Measurements from ENCODE around the gene CNPY4.

CNPY4 gene

GRCh38 chr7:100158229-100159098 is 39.0 kb downstream of the CNPY4 start, which contains the start of gene TRAPPC14:
Gene TRAPPC14 (minus strand): TSS chr7:100158723. CDS start chr7:100158499, 224 bp downstream.
- H2AFZ ChIP-seq (ENCODE audit: low read depth, low read length) = peak within 1 kb of the TSS; percentile 73
- TF ChIP-seq CTCF (IDR thresholded peaks at IDR 0.05; ENCODE audit: borderline replicate concordance, extremely low read depth, low read length, poor library complexity, severe bottlenecking) = no peak
- TF ChIP-seq EZH2 (IDR thresholded peaks at IDR 0.05; ENCODE audit: borderline replicate concordance, low read depth, low read length, severe bottlenecking) = no peak
- H3K27ac ChIP-seq (ENCODE audit: low read length) = peak within 1 kb of the TSS; percentile 69
- peak within 1 kb of the TSS; percentile 87 to 99 for H3K4me3 ChIP-seq (ENCODE audit: low read depth in 1 of 2, low read length in 2 of 2)
- peaks cover 42% of the 10 kb centered on the region for H3K79me2 ChIP-seq (ENCODE audit: insufficient read depth, low read length)
- H3K9me3 ChIP-seq (ENCODE audit: insufficient read depth, low read length, severe bottlenecking) = no peaks in the 10 kb centered on the region
- H3K27me3 ChIP-seq (ENCODE audit: insufficient read depth, low read length, poor library complexity) = no peaks in the 10 kb centered on the region
- peak within 1 kb of the TSS; percentile 68 for H3K4me2 ChIP-seq (ENCODE audit: insufficient read depth, low read length)
- DNase-seq (peak; percentile 96), ATAC-seq (ENCODE audit: insufficient read depth, low read depth) (peak; percentile 92)
- H3K4me1 ChIP-seq (ENCODE audit: insufficient read depth, low read length) = peaks cover 36% of the 10 kb centered on the region
- peaks cover 27% of the 10 kb centered on the region for H4K20me1 ChIP-seq (ENCODE audit: insufficient read depth, low read length)
- H3K36me3 ChIP-seq (ENCODE audit: insufficient read depth, low read length) = peaks cover 41% of the 10 kb centered on the region
- peak within 1 kb of the TSS; percentile 96 for H3K9ac ChIP-seq (ENCODE audit: low read depth, low read length)

- Histone ChIP-seq H4K20me1 (ENCODE audit: insufficient read depth, low read length) (peaks cover 22% of the 10 kb centered on the region), H3K36me3 (ENCODE audit: insufficient read depth, low read length) (peaks cover 34% of the 10 kb centered on the region), H3K4me2 (ENCODE audit: insufficient read depth, low read length) (peak overlapping the region; percentile 68), H3K9ac (ENCODE audit: low read depth, low read length) (peak overlapping the region; percentile 96), H2AFZ (ENCODE audit: low read depth, low read length) (peak overlapping the region; percentile 73), H3K4me3 (ENCODE audit: low read depth in 1 of 2, low read length in 2 of 2) (peak overlapping the region; percentile 87 to 99; a peak in 3 of 4 replicates), H3K27ac (ENCODE audit: low read length) (peak overlapping the region; percentile 69), H3K9me3 (ENCODE audit: insufficient read depth, low read length, severe bottlenecking) (no peaks in the 10 kb centered on the region), H3K79me2 (ENCODE audit: insufficient read depth, low read length) (peaks cover 42% of the 10 kb centered on the region), H3K4me1 (ENCODE audit: insufficient read depth, low read length) (peaks cover 32% of the 10 kb centered on the region), H3K27me3 (ENCODE audit: insufficient read depth, low read length, poor library complexity) (no peaks in the 10 kb centered on the region)
- TF ChIP-seq EZH2 (IDR thresholded peaks at IDR 0.05; ENCODE audit: borderline replicate concordance, low read depth, low read length, severe bottlenecking) (no peak), CTCF (IDR thresholded peaks at IDR 0.05; ENCODE audit: borderline replicate concordance, extremely low read depth, low read length, poor library complexity, severe bottlenecking) (no peak)
- DNase-seq = no peak
- ATAC-seq (ENCODE audit: insufficient read depth, low read depth) = no peak
These were observed 39.7 kb downstream of the CNPY4 start for GRCh38 chr7:100159099-100159623.

- Histone ChIP-seq H3K27me3 (ENCODE audit: insufficient read depth, low read length, poor library complexity) (no peaks in the 10 kb centered on the region), H4K20me1 (ENCODE audit: insufficient read depth, low read length) (peaks cover 19% of the 10 kb centered on the region), H3K9me3 (ENCODE audit: insufficient read depth, low read length, severe bottlenecking) (no peaks in the 10 kb centered on the region), H3K79me2 (ENCODE audit: insufficient read depth, low read length) (peaks cover 40% of the 10 kb centered on the region), H2AFZ (ENCODE audit: low read depth, low read length) (no peak overlapping the region), H3K4me1 (ENCODE audit: insufficient read depth, low read length) (peaks cover 32% of the 10 kb centered on the region), H3K36me3 (ENCODE audit: insufficient read depth, low read length) (peaks cover 25% of the 10 kb centered on the region), H3K4me3 (ENCODE audit: low read depth in 1 of 2, low read length in 2 of 2) (no peak overlapping the region), H3K4me2 (ENCODE audit: insufficient read depth, low read length) (no peak overlapping the region), H3K27ac (ENCODE audit: low read length) (no peak overlapping the region), H3K9ac (ENCODE audit: low read depth, low read length) (no peak overlapping the region)
- no peak for DNase-seq
- TF ChIP-seq CTCF (IDR thresholded peaks at IDR 0.05; ENCODE audit: borderline replicate concordance, extremely low read depth, low read length, poor library complexity, severe bottlenecking) = no peak
- TF ChIP-seq EZH2 (IDR thresholded peaks at IDR 0.05; ENCODE audit: borderline replicate concordance, low read depth, low read length, severe bottlenecking) = no peak
- no peak for ATAC-seq (ENCODE audit: insufficient read depth, low read depth)
These were observed 40.6 kb downstream of the CNPY4 start for GRCh38 chr7:100160067-100160466.

All from DND-41 (cell line).